ENCODE measurements around the gene DUSP14. TPM values are rescaled to one million over a fixed set of nuclear protein-coding genes. Genes with fewer than 3 reads are reported as not detected.
A peak's percentile ranks its signal among the peaks of the same experiment; 100 is the strongest.

DUSP14 gene
- total and polyA plus RNA-seq, 9 of the 15 experiments (the other 6 are each of a cell fraction or from before 2014, with no cell fraction given) = 20.2 to 74.0 (median 31.8) TPM

- H3K4me2 ChIP-seq (ENCODE audit: insufficient read depth, low read length) = no peak overlapping the region
- no peak overlapping the region for H3K9ac ChIP-seq (ENCODE audit: insufficient read depth in 1 of 2, low read depth in 2 of 2, low read length in 2 of 2)
- H3K9me1 ChIP-seq (ENCODE audit: control insufficient read depth, insufficient read depth, low read length) = no peaks in the 10 kb centered on the region
- BruUV-seq (replicated peaks) = no TSS peak
- ChIA-PET CTCF (ENCODE audit: low intra/inter-chr PET ratio) (interaction anchor here (0.7 kb wide), 1 partner anchor 48 kb away, joined by 5 read pairs; no protein-coding TSS in a partner anchor), POLR2A (no interaction called here)
- TF ChIP-seq MEIS2 (IDR thresholded peaks at IDR 0.05; ENCODE audit: partially characterized antibody) = peak; percentile 43
- no peak for TF ChIP-seq ZNF316 (IDR thresholded peaks at IDR 0.05)
- TF ChIP-seq E2F1 (CRISPR knock-in tag; IDR thresholded peaks at IDR 0.05) = no peak
- TF ChIP-seq ZNF584 (CRISPR knock-in tag; IDR thresholded peaks at IDR 0.05; ENCODE audit: low read depth) = no peak
- TF ChIP-seq CHD1 (IDR thresholded peaks at IDR 0.05; ENCODE audit: low read length) = no peak
- no peak for TF ChIP-seq BCOR (IDR thresholded peaks at IDR 0.05)
- no peak overlapping the region for H3K27ac ChIP-seq (ENCODE audit: extremely low read depth, low read depth, low read length)
- DNase-seq (ENCODE audit: extremely low read depth in 1 of 4, low spot score in 3 of 4) (no peak), ATAC-seq (no peak), FAIRE-seq (no peak)
- no peaks in the 10 kb centered on the region for H3K9me3 ChIP-seq (replicated peaks; ENCODE audit: control insufficient read depth, insufficient read depth, low read depth, low read length)
- WGBS (ENCODE audit: insufficient coverage, low coverage, missing lambda C conversion rate) = 91% methylated on average over 7 of the region's 7 CpGs
- H3K4me3 ChIP-seq = no peak overlapping the region
- peaks cover 46% of the 10 kb centered on the region; the same call in 2 of the 3 replicates for H3K36me3 ChIP-seq (ENCODE audit: control insufficient read depth, insufficient read depth, low read length)
- intact Hi-C loops (cut with micrococcal nuclease) (no loop called here), in situ Hi-C loops (cut with MboI) (no loop called here)
- H3K79me2 ChIP-seq (ENCODE audit: control insufficient read depth, insufficient read depth, low read length) = no peaks in the 10 kb centered on the region
- no peaks in the 10 kb centered on the region for H3K4me1 ChIP-seq (replicated peaks in 1 of 2; ENCODE audit: control insufficient read depth in 2 of 2, insufficient read depth in 2 of 2, low read length in 2 of 2)
- no peaks in the 10 kb centered on the region for H3K27me3 ChIP-seq (ENCODE audit: control insufficient read depth in 2 of 2, insufficient read depth in 2 of 2, low read length in 2 of 2)
- no peaks in the 10 kb centered on the region for H4K20me1 ChIP-seq (replicated peaks; ENCODE audit: control insufficient read depth, insufficient read depth, low read length)
- no peak overlapping the region for H2AFZ ChIP-seq (ENCODE audit: low read depth, low read length)
Observed at GRCh38 chr17:37465069-37465616, 24.5 kb upstream of the DUSP14 start.
